Fibroblast of the aortic adventitia (primary cell): Measurements from ENCODE around the gene STIM2. TPM values are rescaled to one million over a fixed set of nuclear protein-coding genes. Genes with fewer than 3 reads are reported as not detected.
"Not testable (repeated sequence)": the region's sequence is repeated elsewhere in the genome, so short reads cannot be mapped to it uniquely, and the experiment has no call there.

Experiments
- DNase-seq: peaks from one replicate; pipeline ENCODE4 v3.0.0-alpha.2; 2010; ENCODE audit warnings: low read depth
- H3K4me3 ChIP-seq: 2 replicates; pipeline ENCODE4 v1.5.1; 2011; ENCODE audit warnings: low read depth, mild to moderate bottlenecking, control low read depth, low read length, moderate library complexity
- CTCF ChIP-seq: IDR thresholded peaks from 2 replicates; pipeline ENCODE4 v1.5.1; 2011; ENCODE audit warnings: mild to moderate bottlenecking, low read length, control low read depth, inconsistent platforms; ENCODE audit not compliant: insufficient read depth
- total RNA-seq: library from RNA; depleted of rRNA; stranded (reverse); fragments of >200 nt; gene quantifications from 2 replicates; pipeline ENCODE4 v1.2.3, GENCODE V29; 2012; ENCODE audit warnings: low replicate concordance

The STIM2 gene
- total RNA-seq, 1 donor = 31.2 TPM

- H3K4me3 ChIP-seq = no peak overlapping the region
- DNase-seq = no peak
- no peak for TF ChIP-seq CTCF
These were observed 36.0 kb upstream of the STIM2 start for GRCh38 chr4:26824667-26825066.

- H3K4me3 ChIP-seq = no peak overlapping the region
- TF ChIP-seq CTCF = no peak
- DNase-seq = no peak
These were observed 33.9 kb upstream of the STIM2 start for GRCh38 chr4:26826721-26827120.

GRCh38 chr4:26827336-26827735, 33.3 kb upstream of the STIM2 start:
- DNase-seq, H3K4me3 ChIP-seq: not testable (repeated sequence)

- no peak for TF ChIP-seq CTCF
- no peak overlapping the region for H3K4me3 ChIP-seq
- no peak for DNase-seq
These were observed 32.8 kb upstream of the STIM2 start for GRCh38 chr4:26827798-26828197.

GRCh38 chr4:26829018-26829417, 31.6 kb upstream of the STIM2 start:
- no peak for DNase-seq
- H3K4me3 ChIP-seq = no peak overlapping the region
- TF ChIP-seq CTCF = no peak

GRCh38 chr4:26830033-26830432, 30.6 kb upstream of the STIM2 start:
- TF ChIP-seq CTCF = no peak
- DNase-seq = no peak
- no peak overlapping the region for H3K4me3 ChIP-seq

- no peak for DNase-seq
- no peak for TF ChIP-seq CTCF
- no peak overlapping the region for H3K4me3 ChIP-seq
These were observed 29.9 kb upstream of the STIM2 start for GRCh38 chr4:26830701-26831100.

- TF ChIP-seq CTCF = no peak
- no peak overlapping the region for H3K4me3 ChIP-seq
- DNase-seq = no peak
These were observed 24.1 kb upstream of the STIM2 start for GRCh38 chr4:26836539-26836938.
